ENCODE data around the gene ARHGAP22.

The ARHGAP22 gene

GRCh38 chr10:48608976-48609375 lies 4.1 kb upstream of the ARHGAP22 start:
- in situ Hi-C loops (cut with MboI; ENCODE audit: low sequenced_read_pairs): no loop called here

DNA sequence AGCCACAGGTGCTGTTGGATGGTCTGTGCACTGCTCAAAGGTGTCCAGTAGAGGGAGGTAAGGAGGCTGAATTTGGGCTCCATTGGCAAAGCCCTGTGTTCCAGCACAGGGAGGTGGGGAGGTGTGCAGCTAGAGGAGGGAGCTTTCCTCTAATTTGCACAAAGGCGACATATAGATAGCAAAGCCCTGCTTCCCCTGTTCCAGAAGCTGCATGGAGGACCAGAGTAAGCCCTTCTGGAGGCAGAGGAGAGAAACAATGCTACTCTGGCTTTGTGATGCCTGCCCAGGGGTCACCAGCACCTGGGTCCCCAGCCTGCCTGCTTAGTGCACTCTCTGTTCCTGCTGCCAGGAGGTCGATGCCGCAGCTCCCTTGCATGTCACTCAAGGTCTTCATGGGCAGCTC lies 3.4 kb upstream of the ARHGAP22 start:
- in situ Hi-C loops (cut with MboI; ENCODE audit: low sequenced_read_pairs): no loop called here

DNA sequence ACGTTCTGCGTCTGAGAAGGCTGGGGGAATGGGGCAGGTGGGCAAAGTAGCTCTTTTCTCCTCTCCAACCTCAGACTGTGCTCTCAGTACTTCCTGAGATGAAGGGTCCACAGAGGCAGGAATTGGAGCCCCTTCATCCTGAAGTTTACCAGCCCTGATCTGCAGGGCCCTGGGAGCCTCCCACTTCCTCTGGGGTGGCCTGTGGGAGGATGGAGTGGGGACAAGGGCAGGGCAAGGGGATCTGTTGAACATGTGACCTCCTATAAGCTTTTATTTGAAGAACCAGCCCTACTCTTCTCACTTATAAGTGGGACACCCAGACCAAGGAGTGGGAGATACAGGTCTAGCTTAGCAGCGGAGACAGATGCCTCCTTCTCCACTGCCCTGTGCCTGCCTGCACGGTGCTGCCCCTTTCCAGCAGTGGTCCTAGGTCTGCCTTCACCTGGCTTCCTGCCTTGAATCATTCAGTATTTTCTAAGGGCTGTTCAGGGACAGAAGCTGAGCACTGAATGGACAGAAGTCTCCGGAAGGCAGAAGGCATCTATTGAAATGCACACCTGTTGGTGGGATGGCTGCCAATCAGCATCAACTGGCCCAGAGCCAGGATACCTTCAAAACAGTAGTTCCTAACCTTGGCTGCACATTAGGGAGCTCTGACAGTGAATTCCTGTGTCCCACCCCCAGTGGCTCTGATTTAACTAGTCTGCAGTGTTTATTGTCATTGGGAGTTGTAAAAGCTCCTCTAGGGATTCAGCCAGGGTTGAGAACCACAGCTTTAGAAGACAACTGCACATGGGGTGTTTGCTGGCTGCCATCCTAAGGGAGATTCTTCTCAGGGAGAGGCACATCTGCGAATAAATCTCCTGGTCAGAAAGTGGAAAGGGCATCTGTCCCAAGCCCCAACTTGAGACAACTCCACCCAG lies 2.7 kb upstream of the ARHGAP22 start:
- in situ Hi-C loops (cut with MboI; ENCODE audit: low sequenced_read_pairs): no loop called here

- in situ Hi-C loops (cut with MboI; ENCODE audit: low sequenced_read_pairs): no loop called here
Observed at GRCh38 chr10:48606530-48607355, 1.9 kb upstream of the ARHGAP22 start.

DNA sequence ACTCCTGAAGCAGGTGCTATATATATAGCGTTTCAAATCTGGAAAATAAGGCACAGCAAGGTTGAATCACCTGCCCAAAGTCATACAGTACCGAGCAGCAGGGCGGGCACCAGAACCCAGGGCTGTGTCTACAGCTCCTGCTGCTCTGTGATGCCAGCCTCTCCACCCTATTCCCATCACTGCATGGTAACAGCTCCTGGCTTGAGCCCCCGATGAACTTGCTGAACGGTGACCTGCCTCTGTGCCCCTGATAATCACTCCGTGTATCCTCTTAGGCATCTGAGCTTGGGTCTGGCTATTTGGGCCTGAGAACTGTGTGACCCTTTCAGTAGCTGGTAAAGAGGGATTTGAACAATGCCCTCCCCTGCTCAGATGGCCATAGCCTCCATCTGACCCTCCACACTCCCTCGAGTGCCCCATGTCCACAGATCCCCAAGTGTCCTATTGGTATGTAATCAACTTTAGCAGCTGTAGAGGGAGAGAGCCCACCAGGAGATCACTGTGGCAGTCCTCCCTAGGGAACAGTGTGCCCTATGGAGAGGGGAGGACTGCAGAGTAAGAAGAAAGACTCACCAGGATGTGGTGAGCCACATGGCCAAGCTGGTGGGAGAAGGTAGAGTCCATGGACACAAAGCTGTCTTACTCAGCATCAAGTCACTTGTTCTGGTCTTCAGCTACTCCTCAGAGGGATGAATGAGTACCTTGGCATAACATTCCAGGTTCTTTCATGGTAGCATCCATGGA lies 1.1 kb upstream of the ARHGAP22 start:
- in situ Hi-C loops (cut with MboI; ENCODE audit: low sequenced_read_pairs): no loop called here

DNA sequence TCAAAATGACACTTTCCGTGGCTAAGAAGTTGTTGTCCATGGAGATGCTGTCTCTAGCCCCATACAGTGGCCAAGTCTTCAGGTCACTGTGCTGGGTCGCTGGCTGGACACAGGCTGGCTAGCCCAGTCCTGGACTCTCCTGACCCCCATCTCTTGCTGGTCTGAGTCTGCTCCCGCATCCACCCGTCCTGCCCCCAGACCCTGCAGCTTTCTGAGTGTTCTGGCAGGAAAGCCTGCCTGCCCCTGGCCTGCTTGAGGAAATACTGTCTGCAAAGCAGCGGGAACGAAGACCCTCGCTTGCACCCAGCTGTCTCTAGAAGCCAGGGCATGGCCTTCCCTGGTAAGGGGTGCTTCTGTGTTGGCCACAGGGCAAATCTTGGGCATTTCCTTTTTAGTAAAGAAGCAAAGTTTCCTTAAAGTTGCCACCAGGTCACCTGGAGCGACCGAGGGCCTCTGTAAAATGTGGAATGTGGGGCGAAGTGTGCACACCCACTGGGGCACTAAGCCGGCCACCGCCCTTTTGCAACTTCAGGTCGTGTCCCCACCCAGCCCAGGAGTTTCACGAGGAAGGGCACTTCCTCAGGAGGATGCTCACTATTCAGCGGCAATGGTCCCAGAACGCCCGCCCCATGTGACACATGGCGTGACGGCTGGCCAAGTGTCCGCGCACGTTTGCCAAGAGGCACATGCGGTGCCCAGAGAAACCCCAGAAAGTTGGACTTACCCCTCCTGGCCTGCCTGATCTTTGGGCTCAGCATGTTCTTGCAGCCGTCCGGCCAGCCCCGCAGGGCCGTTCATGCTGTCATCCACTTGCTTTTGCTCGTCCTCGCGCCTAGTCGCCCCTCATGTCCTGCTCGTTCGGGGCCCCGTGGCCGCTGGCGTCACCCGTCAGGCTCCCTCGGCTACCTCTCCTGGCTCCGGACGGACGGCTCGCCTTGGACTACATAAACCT lies 558 bp downstream of the ARHGAP22 start:
- in situ Hi-C loops (cut with MboI; ENCODE audit: low sequenced_read_pairs): no loop called here

GRCh38 chr10:48603421-48604038 lies 1.3 kb downstream of the ARHGAP22 start:
- in situ Hi-C loops (cut with MboI; ENCODE audit: low sequenced_read_pairs): no loop called here

- in situ Hi-C loops (cut with MboI; ENCODE audit: low sequenced_read_pairs): no loop called here
Observed at GRCh38 chr10:48602401-48603135, 2.3 kb downstream of the ARHGAP22 start.

DNA sequence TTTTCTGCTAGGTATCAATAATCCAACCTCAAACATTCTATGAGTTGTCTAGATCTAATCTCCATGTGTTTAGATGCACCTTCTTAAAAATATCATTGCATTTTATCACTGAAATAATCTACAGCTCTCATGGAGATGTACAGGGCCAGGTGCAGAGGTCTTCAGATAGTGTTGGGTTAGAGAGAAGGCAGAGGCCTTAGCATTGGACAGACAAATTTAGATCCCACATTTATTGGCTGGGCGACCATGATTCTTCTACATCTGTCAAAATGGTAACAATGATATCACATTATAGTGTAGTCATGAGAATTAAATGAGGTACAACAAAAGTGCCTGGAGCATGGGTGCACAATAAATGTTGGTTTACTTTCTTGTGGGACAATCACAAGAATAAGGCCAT lies 3.1 kb downstream of the ARHGAP22 start:
- in situ Hi-C loops (cut with MboI; ENCODE audit: low sequenced_read_pairs): no loop called here

- in situ Hi-C loops (cut with MboI; ENCODE audit: low sequenced_read_pairs): no loop called here
Observed at GRCh38 chr10:48600645-48601505, 4.0 kb downstream of the ARHGAP22 start.

DNA sequence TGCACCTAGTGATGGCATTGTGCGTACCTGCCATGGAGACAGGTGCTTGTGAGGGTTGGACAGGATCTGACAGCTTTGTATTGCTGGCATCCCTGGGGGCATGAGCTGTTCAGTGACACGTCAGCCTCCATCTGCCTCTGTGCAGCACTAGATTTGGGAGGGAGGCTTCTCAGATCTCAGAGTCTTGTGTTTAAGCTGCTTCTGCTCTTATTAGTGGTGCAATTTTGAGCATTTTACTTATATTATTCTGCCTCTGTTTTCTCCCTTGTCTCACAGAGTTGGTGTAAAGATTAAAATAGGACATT lies 5.1 kb downstream of the ARHGAP22 start:
- in situ Hi-C loops (cut with MboI; ENCODE audit: low sequenced_read_pairs): no loop called here

- in situ Hi-C loops (cut with MboI; ENCODE audit: low sequenced_read_pairs): no loop called here
Observed at GRCh38 chr10:48598936-48599829, 5.7 kb downstream of the ARHGAP22 start.

DNA sequence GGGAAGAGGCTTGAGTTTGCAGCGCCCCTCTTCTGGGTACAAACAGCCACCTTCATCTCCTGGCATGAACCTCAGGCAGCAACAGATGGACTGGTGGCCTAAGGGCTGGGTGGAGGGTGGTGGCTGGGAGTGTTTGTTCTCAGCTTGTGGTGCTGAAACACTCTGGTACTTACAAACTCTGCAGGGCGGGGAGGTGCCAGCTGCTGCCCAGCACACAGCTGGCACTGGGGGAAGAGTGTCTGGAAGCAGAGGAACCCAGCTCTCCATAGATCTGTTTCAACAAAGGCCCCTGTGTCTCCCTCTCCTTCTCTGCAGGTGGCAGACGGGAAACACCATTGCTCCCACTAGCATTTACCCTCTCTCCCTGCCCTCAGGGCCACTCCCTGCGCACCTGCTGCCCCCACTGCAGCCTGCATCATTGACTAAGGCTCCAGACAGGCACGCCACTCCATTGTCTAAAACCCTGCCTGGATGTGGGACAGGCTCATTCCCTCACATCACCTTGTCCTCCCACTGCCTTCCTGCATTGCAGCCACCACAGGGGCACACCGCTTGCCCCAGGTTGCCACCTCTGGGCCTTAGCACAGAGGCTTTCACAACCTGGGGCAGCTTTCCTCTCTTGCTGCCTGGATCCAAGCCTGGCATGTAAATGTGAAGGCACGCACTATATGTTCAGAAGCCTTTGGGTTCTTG lies 6.5 kb downstream of the ARHGAP22 start:
- in situ Hi-C loops (cut with MboI; ENCODE audit: low sequenced_read_pairs): no loop called here

GRCh38 chr10:48595539-48595932 lies 9.3 kb downstream of the ARHGAP22 start:
- in situ Hi-C loops (cut with MboI; ENCODE audit: low sequenced_read_pairs): no loop called here

- in situ Hi-C loops (cut with MboI; ENCODE audit: low sequenced_read_pairs): no loop called here
Observed at GRCh38 chr10:48594803-48595538, 9.9 kb downstream of the ARHGAP22 start.

GRCh38 chr10:48594371-48594770 lies 10.5 kb downstream of the ARHGAP22 start:
- in situ Hi-C loops (cut with MboI; ENCODE audit: low sequenced_read_pairs): no loop called here

Measured in HL-60/S4 (cell line).